Keratinocyte (primary cell): Measurements from ENCODE around the gene UFSP1. TPM values are rescaled to one million over a fixed set of nuclear protein-coding genes. Genes with fewer than 3 reads are reported as not detected.

Experiments used
- DNase-seq: peaks from one replicate; pipeline ENCODE4 v3.0.0-alpha.2; 2011; ENCODE audit warnings: low read depth, missing footprints, low spot score
- FAIRE-seq: peaks from 2 replicates; lab custom pipeline; 2011; peaks lifted over from hg19 to GRCh38; lab: Jason Lieb, UNC
- H2AFZ ChIP-seq: 2 replicates; pipeline ENCODE4 v1.6.0; 2012; ENCODE audit warnings: low read length, control low read depth, inconsistent platforms; ENCODE audit not compliant: control insufficient read depth
- H3K27ac ChIP-seq: 2 replicates; pipeline ENCODE4 v1.5.1; 2011; ENCODE audit warnings: low read length; ENCODE audit not compliant: control insufficient read depth, insufficient read depth
- H3K27me3 ChIP-seq: 3 replicates; pipeline ENCODE4 v1.6.0; 2011; ENCODE audit warnings: low read length; ENCODE audit not compliant: control insufficient read depth, insufficient read depth; ENCODE audit errors: extremely low read depth
- H3K36me3 ChIP-seq, 2 experiments: 2 replicates in 1 of 2; 3 replicates in 1 of 2; pipeline ENCODE4 v1.5.1; 2011; ENCODE audit warnings: low read length in 2 of 2, mild to moderate bottlenecking in 1 of 2; ENCODE audit not compliant: control insufficient read depth in 2 of 2, insufficient read depth in 2 of 2; ENCODE audit errors: extremely low read depth in 1 of 2
- H3K4me1 ChIP-seq: 3 replicates; pipeline ENCODE4 v1.5.1; 2011; ENCODE audit warnings: low read length; ENCODE audit not compliant: control insufficient read depth, insufficient read depth; ENCODE audit errors: extremely low read depth
- H3K4me2 ChIP-seq: 3 replicates; pipeline ENCODE4 v1.6.0; 2011; ENCODE audit warnings: low read depth, low read length; ENCODE audit not compliant: control insufficient read depth, insufficient read depth; ENCODE audit errors: extremely low read depth
- H3K4me3 ChIP-seq, 3 experiments: fragments of 200-600 bp in 1 of 3; sonication (generic) in 1 of 3; 2 replicates in 2 of 3; 3 replicates in 1 of 3; pipeline ENCODE4 v1.5.1; 2011 to 2016; ENCODE audit warnings: low read length in 3 of 3, mild to moderate bottlenecking in 3 of 3, control low read depth in 2 of 3, inconsistent platforms in 1 of 3, low read depth in 1 of 3, mixed read lengths in 1 of 3, mixed run types in 1 of 3, moderate library complexity in 1 of 3; ENCODE audit not compliant: control insufficient read depth in 2 of 3, insufficient read depth in 2 of 3; ENCODE audit errors: extremely low read depth in 1 of 3
- H3K79me2 ChIP-seq: 2 replicates; pipeline ENCODE4 v1.6.0; 2012; ENCODE audit warnings: low read length; ENCODE audit not compliant: control insufficient read depth, insufficient read depth
- H3K9ac ChIP-seq: 3 replicates; pipeline ENCODE4 v1.6.0; 2011; ENCODE audit warnings: low read length; ENCODE audit not compliant: control insufficient read depth, insufficient read depth; ENCODE audit errors: extremely low read depth
- H3K9me1 ChIP-seq: 3 replicates; pipeline ENCODE4 v1.6.0; 2011; ENCODE audit warnings: low read length; ENCODE audit not compliant: control insufficient read depth, insufficient read depth; ENCODE audit errors: extremely low read depth
- H3K9me3 ChIP-seq: 2 replicates; pipeline ENCODE4 v1.5.1; 2012; ENCODE audit warnings: low read depth, low read length; ENCODE audit not compliant: control insufficient read depth
- H4K20me1 ChIP-seq: 3 replicates; pipeline ENCODE4 v1.6.0; 2011; ENCODE audit warnings: low read length; ENCODE audit not compliant: control insufficient read depth, insufficient read depth; ENCODE audit errors: extremely low read depth
- EZH2 ChIP-seq: IDR thresholded peaks from one replicate; pipeline ENCODE4 v1.6.1; 2012; ENCODE audit warnings: inconsistent platforms, mild to moderate bottlenecking, low read length, moderate library complexity
- dilution Hi-C: fragments of 300-500 bp; cut with MboI; formaldehyde crosslinking; loops from one replicate; pipeline ENCODE4 v1.7.0; 2020; ENCODE audit warnings: low sequenced_read_pairs; ENCODE audit not compliant: extremely low pct_ligation_motif_present
- polyA plus RNA-seq, 5 experiments: library from polyadenylated mRNA; depleted of rRNA in 3 of 5; stranded (reverse) in 3 of 5; stranded (forward) in 1 of 5; unstranded in 1 of 5; fragments of >200 nt; gene quantifications; 1 replicate in 1 of 5; 2 replicates in 3 of 5; 3 replicates in 1 of 5; pipeline versions ENCODE4 v1.2.1 to v1.2.3, GENCODE V29; 2011 to 2012; ENCODE audit warnings: missing spikeins in 2 of 5, low read depth in 1 of 5, low replicate concordance in 1 of 5
- TF ChIP-seq, protein P1 (sequence below), 3 experiments: IDR thresholded peaks in 1 of 3; conservative IDR thresholded peaks in 1 of 3; optimal IDR thresholded peaks in 1 of 3; 2 replicates in 2 of 3; 3 replicates in 1 of 3; pipeline versions ENCODE3 to v1.5.1; 2011; ENCODE audit warnings: low read length in 3 of 3, mild to moderate bottlenecking in 3 of 3, moderate library complexity in 2 of 3, control low read depth in 1 of 3, inconsistent platforms in 1 of 3; ENCODE audit not compliant: insufficient read depth in 2 of 3; ENCODE audit errors: extremely low read depth in 1 of 3

UFSP1 gene
- polyA plus RNA-seq, 1 donor (not counting 4 experiments of a cell fraction or from before 2014, with no cell fraction given), result 1.0 TPM

DNA sequence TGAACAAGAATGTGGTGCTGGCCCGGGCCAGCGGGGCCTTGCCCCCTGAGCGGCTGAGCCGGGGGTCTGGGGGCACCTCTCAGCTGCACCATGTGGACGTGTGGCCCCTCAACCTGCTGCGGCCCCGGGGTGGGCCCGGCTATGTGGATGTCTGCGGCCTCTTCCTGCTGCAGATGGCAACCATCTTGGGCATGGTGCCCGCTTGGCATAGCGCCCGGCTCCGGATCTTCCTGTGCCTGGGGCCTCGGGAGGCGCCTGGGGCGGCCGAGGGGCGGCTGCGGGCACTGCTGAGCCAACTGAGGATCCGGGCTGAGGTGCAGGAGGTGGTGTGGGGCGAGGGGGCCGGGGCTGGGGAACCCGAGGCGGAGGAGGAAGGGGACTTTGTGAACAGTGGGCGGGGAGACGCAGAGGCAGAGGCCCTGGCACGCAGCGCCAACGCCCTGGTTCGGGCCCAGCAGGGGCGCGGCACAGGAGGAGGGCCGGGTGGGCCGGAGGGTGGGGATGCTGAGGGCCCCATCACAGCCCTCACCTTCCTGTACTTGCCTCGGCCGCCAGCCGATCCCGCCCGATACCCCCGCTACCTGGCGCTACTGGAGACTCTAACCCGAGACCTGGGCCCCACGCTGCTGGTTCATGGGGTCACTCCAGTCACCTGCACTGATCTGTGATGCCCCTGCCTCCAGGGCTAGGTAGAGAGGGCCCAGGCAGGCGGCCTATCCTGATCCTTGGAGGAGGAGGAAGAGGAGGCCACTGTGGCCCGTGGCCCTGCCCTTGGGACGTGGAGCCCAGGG, 23.4 kb downstream of the UFSP1 start:
- peaks cover 38% of the 10 kb centered on the region for H3K79me2 ChIP-seq
- no peak overlapping the region for H2AFZ ChIP-seq
- peak overlapping the region; percentile 89 to 97 (median 95) for H3K4me3 ChIP-seq
- H3K27ac ChIP-seq, result peak overlapping the region; percentile 95
- DNase-seq (no peak), FAIRE-seq (no peak)
- peaks cover 11 to 27% of the 10 kb centered on the region in 2 experiments for H3K36me3 ChIP-seq
- H3K9me3 ChIP-seq, result no peaks in the 10 kb centered on the region
- H3K27me3 ChIP-seq, result no peaks in the 10 kb centered on the region
- H4K20me1 ChIP-seq, result no peaks in the 10 kb centered on the region
- no peaks in the 10 kb centered on the region for H3K9me1 ChIP-seq
- TF ChIP-seq, protein P1, sequence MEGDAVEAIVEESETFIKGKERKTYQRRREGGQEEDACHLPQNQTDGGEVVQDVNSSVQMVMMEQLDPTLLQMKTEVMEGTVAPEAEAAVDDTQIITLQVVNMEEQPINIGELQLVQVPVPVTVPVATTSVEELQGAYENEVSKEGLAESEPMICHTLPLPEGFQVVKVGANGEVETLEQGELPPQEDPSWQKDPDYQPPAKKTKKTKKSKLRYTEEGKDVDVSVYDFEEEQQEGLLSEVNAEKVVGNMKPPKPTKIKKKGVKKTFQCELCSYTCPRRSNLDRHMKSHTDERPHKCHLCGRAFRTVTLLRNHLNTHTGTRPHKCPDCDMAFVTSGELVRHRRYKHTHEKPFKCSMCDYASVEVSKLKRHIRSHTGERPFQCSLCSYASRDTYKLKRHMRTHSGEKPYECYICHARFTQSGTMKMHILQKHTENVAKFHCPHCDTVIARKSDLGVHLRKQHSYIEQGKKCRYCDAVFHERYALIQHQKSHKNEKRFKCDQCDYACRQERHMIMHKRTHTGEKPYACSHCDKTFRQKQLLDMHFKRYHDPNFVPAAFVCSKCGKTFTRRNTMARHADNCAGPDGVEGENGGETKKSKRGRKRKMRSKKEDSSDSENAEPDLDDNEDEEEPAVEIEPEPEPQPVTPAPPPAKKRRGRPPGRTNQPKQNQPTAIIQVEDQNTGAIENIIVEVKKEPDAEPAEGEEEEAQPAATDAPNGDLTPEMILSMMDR (optimal IDR thresholded peaks at IDR 0.05 in 1 of 3, IDR thresholded peaks at IDR 0.05 in 1 of 3, conservative IDR thresholded peaks at IDR 0.05 in 1 of 3; ENCODE audit: extremely low read depth in 1 of 3, insufficient read depth in 2 of 3, low read length in 3 of 3), result no peak
- TF ChIP-seq EZH2, result no peak
- dilution Hi-C loops, result no loop called here
- peak overlapping the region; percentile 99 for H3K9ac ChIP-seq
- H3K4me2 ChIP-seq, result peak overlapping the region; percentile 95
- peaks cover 30% of the 10 kb centered on the region for H3K4me1 ChIP-seq

DNA sequence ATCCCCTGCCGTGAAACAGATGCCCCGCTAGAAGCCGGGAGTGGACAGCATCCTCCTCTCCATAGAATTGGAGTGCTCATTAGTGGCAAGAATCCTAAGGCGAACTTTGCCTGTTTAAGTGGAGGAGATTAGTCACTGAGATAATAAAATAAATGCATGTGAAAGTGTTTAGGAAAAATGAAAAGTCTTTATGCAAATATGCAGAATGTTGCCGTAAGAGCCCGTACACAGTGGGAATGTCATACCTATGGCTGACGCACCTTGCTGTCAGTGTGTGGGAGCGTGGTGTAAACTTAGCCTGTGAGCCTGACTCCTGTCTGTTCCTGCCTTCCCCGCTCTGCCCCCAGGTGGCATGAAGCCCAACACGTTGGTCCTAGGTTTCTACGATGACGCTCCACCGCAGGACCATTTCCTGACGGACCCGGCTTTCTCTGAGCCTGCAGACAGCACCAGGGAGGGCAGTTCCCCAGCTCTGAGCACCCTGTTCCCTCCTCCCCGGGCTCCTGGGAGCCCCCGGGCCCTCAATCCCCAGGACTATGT, 24.1 kb downstream of the UFSP1 start:
- H3K27ac ChIP-seq, result peak overlapping the region; percentile 95
- H3K9me3 ChIP-seq, result no peaks in the 10 kb centered on the region
- no peaks in the 10 kb centered on the region for H3K27me3 ChIP-seq
- peaks cover 30% of the 10 kb centered on the region for H3K4me1 ChIP-seq
- peaks cover 31% of the 10 kb centered on the region for H3K79me2 ChIP-seq
- peak; percentile 97 for FAIRE-seq
- peaks cover 11 to 27% of the 10 kb centered on the region in 2 experiments for H3K36me3 ChIP-seq
- H4K20me1 ChIP-seq, result no peaks in the 10 kb centered on the region
- dilution Hi-C loops, result no loop called here
- no peak overlapping the region for H2AFZ ChIP-seq
- TF ChIP-seq, protein P1 (optimal IDR thresholded peaks at IDR 0.05 in 1 of 3, IDR thresholded peaks at IDR 0.05 in 1 of 3, conservative IDR thresholded peaks at IDR 0.05 in 1 of 3; ENCODE audit: extremely low read depth in 1 of 3, insufficient read depth in 2 of 3, low read length in 3 of 3), result peak in 2 of 3 experiments; percentile 19 to 30
- TF ChIP-seq EZH2, result no peak
- DNase-seq, result peak; percentile 90
- no peaks in the 10 kb centered on the region for H3K9me1 ChIP-seq
- H3K4me3 ChIP-seq, result peak overlapping the region; percentile 46 to 97 (median 95)
- H3K4me2 ChIP-seq, result peak overlapping the region; percentile 95
- H3K9ac ChIP-seq, result peak overlapping the region; percentile 99
